HFFc6 (cell line): ENCODE data around the gene PCDH1. TPM values are rescaled to one million over a fixed set of nuclear protein-coding genes. Genes with fewer than 3 reads are reported as not detected.

ENCODE experiments used
- DNase-seq: peaks from one replicate; pipeline ENCODE4 v3.0.0-alpha.2; 2018
- H3K27ac Mint-ChIP-seq: 2 replicates; pipeline ENCODE4 v1.8.0; 2020; ENCODE audit warnings: mild to moderate bottlenecking, mixed read lengths
- H3K27me3 Mint-ChIP-seq: 2 replicates; pipeline ENCODE4 v1.8.0; 2021; ENCODE audit warnings: mild to moderate bottlenecking, moderate library complexity, mixed read lengths; ENCODE audit not compliant: insufficient read depth
- H3K36me3 Mint-ChIP-seq: 2 replicates; pipeline ENCODE4 v1.8.0; 2021; ENCODE audit warnings: low read depth, mixed read lengths
- H3K4me1 Mint-ChIP-seq: 2 replicates; pipeline ENCODE4 v1.8.0; 2020; ENCODE audit warnings: low read depth, mixed read lengths
- H3K4me3 Mint-ChIP-seq: 2 replicates; pipeline ENCODE4 v1.8.0; 2020; ENCODE audit warnings: mild to moderate bottlenecking, moderate library complexity, mixed read lengths
- H3K9me3 Mint-ChIP-seq: 2 replicates; pipeline ENCODE4 v1.8.0; 2020; ENCODE audit warnings: mild to moderate bottlenecking, mixed read lengths
- CTCF ChIP-seq: fragments of 200-600 bp; sonication (generic); IDR thresholded peaks from 2 replicates; pipeline ENCODE4 v1.5.0; 2021; ENCODE audit warnings: antibody characterized with exemption, mild to moderate bottlenecking
- total RNA-seq, 6 experiments: library from RNA; stranded (reverse); fragmentation: NEBNext Ultra II Directional; extraction: Animal tissue kit (Norgen Biotek cat#: 25700); gene quantifications; 2 replicates in 1 of 6; 3 replicates in 5 of 6; pipeline ENCODE4 v1.2.3, GENCODE V29; 2021

PCDH1 gene
- total RNA-seq, 6 experiments from 2014 or later = 0.07 to 0.18 (median 0.07) TPM; not detected in 1

GRCh38 chr5:141815796-141816180, 62.4 kb downstream of the PCDH1 start:
- Mint-ChIP-seq H3K36me3 (no peaks in the 10 kb centered on the region), H3K4me3 (no peak overlapping the region), H3K27ac (no peak overlapping the region), H3K9me3 (no peaks in the 10 kb centered on the region), H3K4me1 (no peaks in the 10 kb centered on the region), H3K27me3 (peaks cover 35% of the 10 kb centered on the region)
- no peak for TF ChIP-seq CTCF
- no peak for DNase-seq

GRCh38 chr5:141815051-141815795, 63.0 kb downstream of the PCDH1 start:
- H3K4me1 Mint-ChIP-seq = no peaks in the 10 kb centered on the region
- no peak overlapping the region for H3K27ac Mint-ChIP-seq
- no peak overlapping the region for H3K4me3 Mint-ChIP-seq
- no peaks in the 10 kb centered on the region for H3K9me3 Mint-ChIP-seq
- H3K36me3 Mint-ChIP-seq = no peaks in the 10 kb centered on the region
- H3K27me3 Mint-ChIP-seq = peaks cover 34% of the 10 kb centered on the region
- no peak for DNase-seq
- no peak for TF ChIP-seq CTCF

- Mint-ChIP-seq H3K36me3 (no peaks in the 10 kb centered on the region), H3K4me1 (no peaks in the 10 kb centered on the region), H3K4me3 (no peak overlapping the region), H3K27me3 (peaks cover 40% of the 10 kb centered on the region), H3K27ac (no peak overlapping the region), H3K9me3 (no peaks in the 10 kb centered on the region)
- TF ChIP-seq CTCF = peak; percentile 81
- DNase-seq = no peak
These were observed 63.9 kb downstream of the PCDH1 start for GRCh38 chr5:141814064-141814964.

- no peak for DNase-seq
- H3K27ac Mint-ChIP-seq = no peak overlapping the region
- no peaks in the 10 kb centered on the region for H3K9me3 Mint-ChIP-seq
- H3K4me1 Mint-ChIP-seq = no peaks in the 10 kb centered on the region
- H3K4me3 Mint-ChIP-seq = no peak overlapping the region
- H3K27me3 Mint-ChIP-seq = peaks cover 50% of the 10 kb centered on the region
- no peaks in the 10 kb centered on the region for H3K36me3 Mint-ChIP-seq
- TF ChIP-seq CTCF = no peak
These were observed 65.7 kb downstream of the PCDH1 start for GRCh38 chr5:141812512-141812911.

- peak; percentile 81 for TF ChIP-seq CTCF
- H3K27me3 Mint-ChIP-seq = peaks cover 55% of the 10 kb centered on the region
- DNase-seq = no peak
- H3K4me1 Mint-ChIP-seq = no peaks in the 10 kb centered on the region
- H3K4me3 Mint-ChIP-seq = no peak overlapping the region
- H3K9me3 Mint-ChIP-seq = no peaks in the 10 kb centered on the region
- no peak overlapping the region for H3K27ac Mint-ChIP-seq
- H3K36me3 Mint-ChIP-seq = no peaks in the 10 kb centered on the region
These were observed 66.7 kb downstream of the PCDH1 start for GRCh38 chr5:141811287-141812155.
